Lower leg skin (tissue), 4 donors: ENCODE data around the gene FBXW8. TPM values are rescaled to one million over a fixed set of nuclear protein-coding genes. Genes with fewer than 3 reads are reported as not detected.

Experiments
- DNase-seq, 2 donors: peaks; one replicate each; pipeline ENCODE4 v3.0.0-alpha.2; 2019; ENCODE audit warnings: low spot score in 2 of 2
- H3K4me3 ChIP-seq: fragments of 200-600 bp; sonication (generic); 2 replicates; pipeline ENCODE4 v1.5.1; 2017; ENCODE audit warnings: mild to moderate bottlenecking, low read depth; ENCODE audit not compliant: poor library complexity, severe bottlenecking
- CTCF ChIP-seq, 3 donors: fragments of 450-650 bp; IDR thresholded peaks; one replicate each; pipeline ENCODE4 v1.5.1; 2016; ENCODE audit warnings: antibody characterized with exemption in 3 of 3, mild to moderate bottlenecking in 3 of 3, moderate library complexity in 2 of 3
- POLR2A ChIP-seq, 2 donors: fragments of 450-650 bp; IDR thresholded peaks; one replicate each; pipeline ENCODE4 v1.6.1; 2016 to 2017; ENCODE audit warnings: antibody characterized with exemption in 2 of 2, mild to moderate bottlenecking in 1 of 2, moderate library complexity in 1 of 2
- WGBS, 2 donors: methylation state at CpG; one replicate each; pipeline ENCODE4 v1.1.5; 2018; 5-methylcytosine and 5-hydroxymethylcytosine counted together
- intact Hi-C: fragments of 100-400 bp; cut with DNase I; formaldehyde crosslinking; loops from one replicate; pipeline ENCODE4 v1.15.0; 2023; ENCODE audit warnings: low total_unique reads
- total RNA-seq, 4 donors: library from RNA; depleted of rRNA; stranded (reverse); fragments of >200 nt; gene quantifications; one replicate each; pipeline ENCODE4 v1.1.0, GENCODE V29; 2016

FBXW8 gene
- total RNA-seq, 4 donors from 2014 or later = 8.1 to 17.0 (median 15.8) TPM

GRCh38 chr12:117079487-117079886 is 168.7 kb downstream of the FBXW8 start:
- no peak for TF ChIP-seq POLR2A (IDR thresholded peaks at IDR 0.05)
- WGBS, 2 donors = 91 to 93% methylated on average over 4 of the region's 4 CpGs
- no peak overlapping the region for H3K4me3 ChIP-seq
- no peak for DNase-seq
- intact Hi-C loops = no loop called here

- TF ChIP-seq CTCF (IDR thresholded peaks at IDR 0.05) (no peak), POLR2A (IDR thresholded peaks at IDR 0.05) (no peak)
- DNase-seq = no peak
- 42 to 51% methylated on average over 6 of the region's 6 CpGs for WGBS, 2 donors
- intact Hi-C loops = no loop called here
- H3K4me3 ChIP-seq = no peak overlapping the region
Measured at GRCh38 chr12:117080661-117081144, 170.0 kb downstream of the FBXW8 start.

Other genes with a start within 250 kb of the FBXW8 start
- 10 to 100 TPM; 18.6 to 25.3 (median 20.3) TPM for gene SPRING1, start 172.9 kb upstream of the FBXW8 start, total RNA-seq
- 1 to 10 TPM in 2 of 4 donors, under 1 TPM in 1, not detected in 1; 0.68 to 1.2 (median 1.2) TPM for gene RNFT2, start 172.6 kb upstream of the FBXW8 start, total RNA-seq
- under 1 TPM; 0.03 to 0.38 (median 0.08) TPM for gene HRK, start 29.5 kb upstream of the FBXW8 start, total RNA-seq
- 10 to 100 TPM in 3 of 4 donors, 1 to 10 TPM in 1; 3.0 to 28.2 (median 13.3) TPM for gene TESC, start 188.5 kb downstream of the FBXW8 start, total RNA-seq